ENCODE measurements around the gene APMAP.

GRCh38 chr20:24960302-24960801 lies 32.2 kb downstream of the APMAP start:
- TF ChIP-seq CTCF (IDR thresholded peaks at IDR 0.05) (no peak), POLR2A (IDR thresholded peaks at IDR 0.05) (no peak)
